Stomach smooth muscle (tissue), 2 donors: ENCODE data around the gene ZNF44.

Source experiments
- H3K27ac ChIP-seq: one replicate; pipeline ENCODE4 v1.7.0; 2013; ENCODE audit warnings: mild to moderate bottlenecking, low read length, inconsistent platforms
- H3K27me3 ChIP-seq, 2 donors: one replicate each; pipeline ENCODE4 v1.7.0; 2013; ENCODE audit warnings: low read length in 2 of 2; ENCODE audit not compliant: insufficient read depth in 2 of 2, control insufficient read depth in 1 of 2
- H3K36me3 ChIP-seq, 2 donors: one replicate each; pipeline ENCODE4 v1.7.0; 2013; ENCODE audit warnings: low read length in 2 of 2; ENCODE audit not compliant: control insufficient read depth in 2 of 2, insufficient read depth in 2 of 2
- H3K4me1 ChIP-seq: one replicate; pipeline ENCODE4 v1.7.0; 2013; ENCODE audit warnings: low read length; ENCODE audit not compliant: control insufficient read depth, insufficient read depth
- H3K4me3 ChIP-seq, 2 donors: one replicate each; pipeline ENCODE4 v1.7.0; 2013; ENCODE audit warnings: low read length in 2 of 2
- H3K9ac ChIP-seq, 2 donors: one replicate each; pipeline ENCODE4 v1.7.0; 2013; ENCODE audit warnings: low read length in 2 of 2, mild to moderate bottlenecking in 1 of 2
- H3K9me3 ChIP-seq, 2 donors: one replicate each; pipeline ENCODE4 v1.7.0; 2013; ENCODE audit warnings: low read length in 2 of 2; ENCODE audit not compliant: control insufficient read depth in 2 of 2
- donor health status: healthy.
- donor health status: Pancreatic carcinoma.

The ZNF44 gene

GRCh38 chr19:12224676-12225075, 70.0 kb downstream of the ZNF44 start:
- no peak overlapping the region for H3K9ac ChIP-seq
- H3K27me3 ChIP-seq, result no peaks in the 10 kb centered on the region
- H3K4me3 ChIP-seq, result no peak overlapping the region
- H3K27ac ChIP-seq, result no peak overlapping the region
- H3K9me3 ChIP-seq, result no peaks in the 10 kb centered on the region
- no peaks in the 10 kb centered on the region for H3K4me1 ChIP-seq
- peaks cover 4% of the 10 kb centered on the region in 2 donors for H3K36me3 ChIP-seq

- Histone ChIP-seq H3K4me3 (no peak overlapping the region), H3K4me1 (no peaks in the 10 kb centered on the region), H3K9ac (no peak overlapping the region), H3K27me3 (no peaks in the 10 kb centered on the region), H3K27ac (no peak overlapping the region), H3K9me3 (no peaks in the 10 kb centered on the region), H3K36me3 (peaks cover 4% of the 10 kb centered on the region in 2 donors)
Measured at GRCh38 chr19:12222980-12223630, 71.6 kb downstream of the ZNF44 start.
